Measurements from ENCODE around the gene HAAO. TPM values are rescaled to one million over a fixed set of nuclear protein-coding genes. Genes with fewer than 3 reads are reported as not detected.

HAAO gene
- total RNA-seq, 3 donors from 2014 or later = 4.4 to 6.2 (median 5.9) TPM

DNA sequence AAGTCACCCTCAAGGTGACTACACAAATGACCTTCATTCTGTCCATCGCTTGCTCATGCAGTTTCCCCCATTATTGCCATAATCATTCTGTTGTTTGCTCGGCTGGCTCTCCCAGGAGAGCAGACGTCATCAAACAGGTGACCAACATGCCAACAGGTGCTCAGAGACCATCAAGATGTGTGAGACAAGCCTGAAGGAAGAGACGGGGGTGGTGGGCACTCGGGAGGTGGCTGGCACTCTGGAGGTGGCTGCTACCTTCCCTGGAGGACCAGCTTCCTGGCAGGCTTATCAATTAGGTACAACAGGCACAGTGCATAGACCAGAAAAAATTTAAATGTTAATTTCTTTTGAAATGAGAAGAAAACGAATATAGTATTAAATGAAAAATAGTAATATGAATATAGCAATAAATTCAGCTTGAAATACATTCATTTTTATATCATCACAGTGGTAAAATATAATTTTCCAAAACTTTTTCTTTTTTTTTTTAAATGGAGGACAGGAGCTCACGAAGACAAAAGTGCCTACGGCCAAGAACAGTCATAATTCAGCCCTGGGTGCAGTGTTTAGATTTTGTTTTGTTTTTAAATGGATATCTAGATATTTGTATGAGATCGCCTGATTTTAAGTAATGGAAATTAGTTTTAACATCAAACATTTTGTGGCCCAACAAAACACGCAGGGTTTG is 16.9 kb upstream of the HAAO start:
- DNase-seq (ENCODE audit: low spot score in 2 of 2) = peak in 1 of 2 donors; percentile 40
- H3K4me1 ChIP-seq = no peaks in the 10 kb centered on the region
- no peaks in the 10 kb centered on the region for H3K27me3 ChIP-seq
- intact Hi-C loops (cut with DNase I; ENCODE audit: low total_unique reads) = no loop called here
- TF ChIP-seq, protein P1, sequence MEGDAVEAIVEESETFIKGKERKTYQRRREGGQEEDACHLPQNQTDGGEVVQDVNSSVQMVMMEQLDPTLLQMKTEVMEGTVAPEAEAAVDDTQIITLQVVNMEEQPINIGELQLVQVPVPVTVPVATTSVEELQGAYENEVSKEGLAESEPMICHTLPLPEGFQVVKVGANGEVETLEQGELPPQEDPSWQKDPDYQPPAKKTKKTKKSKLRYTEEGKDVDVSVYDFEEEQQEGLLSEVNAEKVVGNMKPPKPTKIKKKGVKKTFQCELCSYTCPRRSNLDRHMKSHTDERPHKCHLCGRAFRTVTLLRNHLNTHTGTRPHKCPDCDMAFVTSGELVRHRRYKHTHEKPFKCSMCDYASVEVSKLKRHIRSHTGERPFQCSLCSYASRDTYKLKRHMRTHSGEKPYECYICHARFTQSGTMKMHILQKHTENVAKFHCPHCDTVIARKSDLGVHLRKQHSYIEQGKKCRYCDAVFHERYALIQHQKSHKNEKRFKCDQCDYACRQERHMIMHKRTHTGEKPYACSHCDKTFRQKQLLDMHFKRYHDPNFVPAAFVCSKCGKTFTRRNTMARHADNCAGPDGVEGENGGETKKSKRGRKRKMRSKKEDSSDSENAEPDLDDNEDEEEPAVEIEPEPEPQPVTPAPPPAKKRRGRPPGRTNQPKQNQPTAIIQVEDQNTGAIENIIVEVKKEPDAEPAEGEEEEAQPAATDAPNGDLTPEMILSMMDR (IDR thresholded peaks at IDR 0.05) = peak in 1 of 3 donors; percentile 10
- TF ChIP-seq POLR2A (IDR thresholded peaks at IDR 0.05) = no peak
- no peaks in the 10 kb centered on the region for H3K36me3 ChIP-seq
- H3K4me3 ChIP-seq = peak overlapping the region; percentile 49 to 78 (median 75)
- H3K9me3 ChIP-seq = no peaks in the 10 kb centered on the region
- H3K27ac ChIP-seq = peak overlapping the region; percentile 99

DNA sequence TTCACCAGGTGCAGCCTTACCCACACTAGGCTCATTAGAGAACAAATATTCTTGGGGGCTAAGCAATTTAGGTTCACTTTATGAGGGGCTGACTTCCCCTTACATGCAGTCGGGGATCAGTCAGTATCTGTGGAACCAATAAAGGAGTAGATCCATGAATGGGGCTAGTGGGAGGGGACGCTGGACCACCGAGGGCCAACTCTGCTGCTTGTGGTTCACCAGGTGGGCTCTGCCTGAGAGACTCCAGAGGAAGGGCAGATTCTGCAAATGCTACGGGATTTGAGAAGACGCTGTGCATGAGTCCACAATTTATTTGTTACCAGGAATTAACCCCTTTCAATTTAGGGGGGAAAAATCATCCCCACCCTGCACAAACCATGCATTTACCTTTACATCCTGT is 15.9 kb upstream of the HAAO start:
- no peaks in the 10 kb centered on the region for H3K36me3 ChIP-seq
- TF ChIP-seq, protein P1 (IDR thresholded peaks at IDR 0.05) = no peak
- TF ChIP-seq POLR2A (IDR thresholded peaks at IDR 0.05) (no peak), POLR2AphosphoS5 (IDR thresholded peaks at IDR 0.05) (no peak)
- DNase-seq (ENCODE audit: low spot score in 2 of 2) = peak in 1 of 2 donors; percentile 12
- no peak overlapping the region for H3K27ac ChIP-seq
- H3K4me3 ChIP-seq = no peak overlapping the region
- no peaks in the 10 kb centered on the region for H3K27me3 ChIP-seq
- intact Hi-C loops (cut with DNase I; ENCODE audit: low total_unique reads) = no loop called here
- H3K9me3 ChIP-seq = no peaks in the 10 kb centered on the region
- no peaks in the 10 kb centered on the region for H3K4me1 ChIP-seq

DNA sequence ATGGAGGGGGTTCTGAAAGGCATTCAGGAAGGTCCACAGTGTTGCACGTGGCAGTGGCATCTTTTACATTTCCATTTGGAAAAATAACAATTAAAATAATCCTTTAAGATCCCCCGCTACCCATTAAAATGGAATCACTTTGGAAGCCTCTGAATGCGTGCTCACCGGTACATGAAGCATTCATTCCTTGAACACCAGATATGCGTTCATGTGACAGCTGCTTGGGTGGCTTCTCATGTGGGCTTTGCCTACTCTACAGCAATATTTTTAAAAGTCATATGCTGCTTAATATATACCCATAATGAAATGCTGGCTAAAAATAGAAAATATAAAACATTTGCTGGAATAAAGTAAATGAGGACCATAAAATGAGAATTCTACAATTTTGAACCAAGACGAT is 14.4 kb upstream of the HAAO start:
- no peak overlapping the region for H3K4me3 ChIP-seq
- DNase-seq (ENCODE audit: low spot score in 2 of 2) = peak in 1 of 2 donors; percentile 10
- no peaks in the 10 kb centered on the region for H3K9me3 ChIP-seq
- no peak overlapping the region for H3K27ac ChIP-seq
- TF ChIP-seq POLR2AphosphoS5 (IDR thresholded peaks at IDR 0.05) (no peak), POLR2A (IDR thresholded peaks at IDR 0.05) (no peak)
- TF ChIP-seq, protein P1 (IDR thresholded peaks at IDR 0.05) = no peak
- intact Hi-C loops (cut with DNase I; ENCODE audit: low total_unique reads) = no loop called here
- no peaks in the 10 kb centered on the region for H3K4me1 ChIP-seq
- no peaks in the 10 kb centered on the region for H3K27me3 ChIP-seq
- no peaks in the 10 kb centered on the region for H3K36me3 ChIP-seq

DNA sequence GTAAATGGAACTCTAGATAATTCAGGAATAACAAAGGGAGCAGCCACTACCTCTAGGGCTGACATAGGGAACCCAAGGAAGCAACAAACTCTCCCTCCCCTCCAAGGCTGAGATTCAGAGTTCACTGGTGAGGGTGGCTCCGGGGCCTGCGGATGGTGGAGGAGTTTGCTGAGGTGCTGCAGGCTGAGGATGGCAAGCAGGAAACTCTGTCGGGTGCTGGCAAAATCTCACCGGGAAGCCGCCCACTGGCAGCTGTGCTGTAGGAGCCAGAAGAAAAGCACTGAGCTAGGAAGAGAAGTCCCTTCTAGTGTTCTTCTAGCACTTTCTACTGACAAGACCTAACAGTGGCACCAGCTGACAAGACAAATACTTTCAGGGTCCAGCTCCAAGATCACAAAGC is 12.5 kb upstream of the HAAO start:
- Histone ChIP-seq H3K9me3 (no peaks in the 10 kb centered on the region), H3K4me3 (no peak overlapping the region), H3K27ac (no peak overlapping the region), H3K27me3 (no peaks in the 10 kb centered on the region), H3K4me1 (peaks cover 0 to 4% of the 10 kb centered on the region in 2 donors), H3K36me3 (no peaks in the 10 kb centered on the region)
- DNase-seq (ENCODE audit: low spot score in 2 of 2) = no peak
- TF ChIP-seq POLR2A (IDR thresholded peaks at IDR 0.05) (no peak), POLR2AphosphoS5 (IDR thresholded peaks at IDR 0.05) (no peak)
- TF ChIP-seq, protein P1 (IDR thresholded peaks at IDR 0.05) = no peak
- intact Hi-C loops (cut with DNase I; ENCODE audit: low total_unique reads) = no loop called here

DNA sequence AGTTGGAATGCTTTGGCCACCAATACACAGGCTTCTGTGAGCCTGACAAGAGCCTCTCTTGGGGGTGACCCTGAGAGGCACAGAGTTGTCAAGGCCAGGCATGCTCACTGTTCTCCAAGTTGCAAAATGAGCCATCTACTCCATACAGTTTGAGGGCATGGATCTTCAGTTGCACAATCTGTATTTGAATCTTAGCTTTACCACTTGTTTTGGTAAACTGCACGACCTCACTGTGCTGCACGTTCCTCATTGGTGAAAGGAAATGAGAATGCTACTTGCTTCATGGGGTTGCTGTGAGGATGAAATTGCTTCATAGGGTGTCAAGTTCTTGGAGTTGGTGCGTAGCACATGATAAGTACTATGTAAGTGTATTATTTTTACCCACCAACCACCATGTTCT is 12.0 kb upstream of the HAAO start:
- Histone ChIP-seq H3K9me3 (no peaks in the 10 kb centered on the region), H3K27ac (no peak overlapping the region), H3K4me3 (no peak overlapping the region), H3K4me1 (peaks cover 0 to 4% of the 10 kb centered on the region in 2 donors), H3K36me3 (no peaks in the 10 kb centered on the region), H3K27me3 (no peaks in the 10 kb centered on the region)
- intact Hi-C loops (cut with DNase I; ENCODE audit: low total_unique reads) = no loop called here
- no peak for DNase-seq (ENCODE audit: low spot score in 2 of 2)
- TF ChIP-seq POLR2A (IDR thresholded peaks at IDR 0.05) (no peak), POLR2AphosphoS5 (IDR thresholded peaks at IDR 0.05) (no peak)
- TF ChIP-seq, protein P1 (IDR thresholded peaks at IDR 0.05) = no peak
